Activated CD4-positive, alpha-beta T cell treated with anti-CD3 and anti-CD28 coated beads for 36 hours (primary cell): ENCODE measurements around the gene COA3. TPM values are rescaled to one million over a fixed set of nuclear protein-coding genes. Genes with fewer than 3 reads are reported as not detected.

ENCODE experiments used
- ATAC-seq: fragments of 200-7000 bp; cut with Tn5 transposase; one replicate; pipeline ENCODE4 v1.10.0; 2021; ENCODE audit warnings: mild to moderate bottlenecking, moderate library complexity
- CTCF ChIA-PET: fragments of 350-600 bp; sonication (Branson Sonifier 250); formaldehyde crosslinking; loops from one replicate; lab custom pipeline; 2021; ENCODE audit warnings: antibody characterized with exemption; lab: Charles Lee
- POLR2A ChIA-PET: fragments of 350-600 bp; sonication (Branson Sonifier 250); formaldehyde crosslinking; loops from one replicate; lab custom pipeline; 2021; ENCODE audit warnings: antibody characterized with exemption, inconsistent platforms; lab: Charles Lee
- DNase-seq: peaks from one replicate; pipeline ENCODE4 v3.0.0-alpha.2; 2020
- H3K27ac Mint-ChIP-seq: one replicate; pipeline ENCODE4 v1.8.0; 2021; ENCODE audit warnings: mixed read lengths
- H3K27me3 Mint-ChIP-seq: one replicate; pipeline ENCODE4 v1.8.0; 2021; ENCODE audit warnings: mixed read lengths
- H3K36me3 Mint-ChIP-seq: one replicate; pipeline ENCODE4 v1.8.0; 2021; ENCODE audit warnings: low read depth, mixed read lengths
- H3K4me1 Mint-ChIP-seq: one replicate; pipeline ENCODE4 v1.8.0; 2021; ENCODE audit warnings: mixed read lengths
- H3K4me3 Mint-ChIP-seq: one replicate; pipeline ENCODE4 v1.8.0; 2021; ENCODE audit warnings: mild to moderate bottlenecking, moderate library complexity, mixed read lengths
- H3K9me3 Mint-ChIP-seq: one replicate; pipeline ENCODE4 v1.8.0; 2021; ENCODE audit warnings: low read depth, mixed read lengths
- intact Hi-C, 2 experiments: fragments of 100-400 bp; cut with DNase I in 1 of 2; cut with micrococcal nuclease in 1 of 2; formaldehyde crosslinking; loops; one replicate each; pipeline versions ENCODE4 v1.14.2 to v1.15.1; 2022 to 2024; cut with DNase I, micrococcal nuclease
- microRNA-seq: library from miRNA; unstranded; fragments of <30 nt; microRNA quantifications from one replicate; pipeline ENCODE4 v1.2.0, GENCODE V29; 2021; ENCODE audit warnings: borderline replicate concordance
- total RNA-seq, 2 experiments: library from RNA; stranded (reverse); gene quantifications; one replicate each; pipeline ENCODE4 v1.2.3, GENCODE V29; 2021

Gene COA3
- total RNA-seq, 2 experiments from 2014 or later: 30.1 to 31.4 TPM

DNA sequence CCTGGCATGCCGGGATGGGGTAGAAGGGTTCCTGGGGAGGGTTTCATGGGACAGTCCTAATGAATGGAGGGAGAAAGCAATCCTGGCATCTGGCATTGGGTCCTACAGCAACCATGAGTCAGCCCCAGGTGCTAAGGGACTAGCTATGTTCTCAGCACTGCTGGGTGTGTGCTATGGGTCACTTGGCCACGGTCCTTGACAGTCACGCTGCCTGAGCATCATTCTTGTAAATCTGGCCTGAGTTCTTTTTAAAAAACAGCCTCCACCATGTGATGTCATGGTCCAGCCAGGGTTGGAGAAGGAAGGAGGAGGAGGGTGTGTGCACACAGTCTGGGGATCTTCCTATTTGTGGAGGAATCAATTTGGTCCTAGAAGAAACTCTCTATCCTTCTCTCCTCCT, 43.7 kb downstream of the COA3 start:
- Mint-ChIP-seq H3K27ac (no peak overlapping the region), H3K4me3 (no peak overlapping the region), H3K9me3 (no peaks in the 10 kb centered on the region), H3K4me1 (peaks cover 2% of the 10 kb centered on the region), H3K36me3 (no peaks in the 10 kb centered on the region), H3K27me3 (peaks cover 27% of the 10 kb centered on the region)
- CTCF ChIA-PET: interaction anchor here (0.7 to 1.8 kb wide), 3 partner anchors 9 to 818 kb away, joined by 3 to 6 read pairs (median 4); no protein-coding TSS in a partner anchor
- intact Hi-C loops: no loop called here
- POLR2A ChIA-PET: no interaction called here
- no peak for ATAC-seq
- DNase-seq: no peak

GRCh38 chr17:42751628-42752027, 46.9 kb downstream of the COA3 start:
- Mint-ChIP-seq H3K9me3 (no peaks in the 10 kb centered on the region), H3K4me3 (no peak overlapping the region), H3K36me3 (no peaks in the 10 kb centered on the region), H3K4me1 (no peaks in the 10 kb centered on the region), H3K27ac (no peak overlapping the region), H3K27me3 (peaks cover 23% of the 10 kb centered on the region)
- intact Hi-C loops: no loop called here
- ATAC-seq (no peak), DNase-seq (no peak)
- ChIA-PET CTCF (interaction anchor here (0.6 kb wide), 1 partner anchor 63 kb away, joined by 3 read pairs; no protein-coding TSS in a partner anchor), POLR2A (no interaction called here)

DNA sequence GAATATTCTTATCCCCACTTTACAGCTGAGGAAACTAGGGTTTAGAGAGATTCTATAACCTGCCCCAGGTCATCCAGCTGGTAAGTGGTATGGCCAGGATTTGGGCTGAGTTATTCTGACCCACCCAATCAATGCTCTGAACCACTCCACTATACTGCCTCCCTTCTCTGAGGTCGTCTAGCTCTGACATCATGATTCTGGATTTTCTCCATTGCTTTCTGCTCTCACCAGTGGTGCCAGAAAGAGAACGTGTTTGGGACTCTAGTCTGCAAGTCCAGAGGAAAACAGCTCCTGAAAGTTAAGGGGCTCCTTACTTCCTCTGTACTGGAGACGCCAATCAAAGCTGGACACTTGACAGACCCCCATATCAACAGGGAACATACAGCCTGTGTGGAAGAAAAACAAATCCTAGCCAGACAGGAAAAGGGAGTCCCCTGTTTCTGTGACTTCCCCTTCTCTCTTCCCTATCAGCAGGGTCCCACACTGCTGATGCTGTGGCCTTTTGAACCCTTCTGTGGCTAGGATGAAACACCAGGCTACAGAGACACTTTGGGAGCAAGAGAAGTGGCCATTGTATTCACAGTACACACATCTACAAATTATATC, 47.7 kb downstream of the COA3 start:
- no peak for ATAC-seq
- Mint-ChIP-seq H3K27me3 (peaks cover 20% of the 10 kb centered on the region), H3K4me3 (no peak overlapping the region), H3K4me1 (no peaks in the 10 kb centered on the region), H3K9me3 (no peaks in the 10 kb centered on the region), H3K27ac (no peak overlapping the region), H3K36me3 (no peaks in the 10 kb centered on the region)
- intact Hi-C loops: no loop called here
- ChIA-PET CTCF (interaction anchor here (0.6 to 1.4 kb wide), 5 partner anchors 13 to 173 kb away, joined by 3 to 5 read pairs (median 3); no protein-coding TSS in a partner anchor), POLR2A (no interaction called here)
- no peak for DNase-seq

GRCh38 chr17:42748908-42749798, 49.4 kb downstream of the COA3 start:
- peaks cover 14% of the 10 kb centered on the region for H3K27me3 Mint-ChIP-seq
- intact Hi-C loops: loop anchor here in 1 of 2 experiments (5.0 kb wide), 1 partner anchor 423 kb away; the partner anchor contains the start of gene NBR1
- H3K4me3 Mint-ChIP-seq: no peak overlapping the region
- no peak overlapping the region for H3K27ac Mint-ChIP-seq
- peaks cover 2% of the 10 kb centered on the region for H3K9me3 Mint-ChIP-seq
- no peak for DNase-seq
- H3K4me1 Mint-ChIP-seq: peaks cover 8% of the 10 kb centered on the region
- peaks cover 2% of the 10 kb centered on the region for H3K36me3 Mint-ChIP-seq
- POLR2A ChIA-PET: no interaction called here
- ATAC-seq: no peak
- CTCF ChIA-PET: interaction anchor here (0.6 to 1.7 kb wide), 4 partner anchors 10 to 200 kb away, joined by 3 to 5 read pairs (median 4); no protein-coding TSS in a partner anchor

- Mint-ChIP-seq H3K36me3 (peaks cover 2% of the 10 kb centered on the region), H3K4me3 (no peak overlapping the region), H3K9me3 (peaks cover 2% of the 10 kb centered on the region), H3K4me1 (peaks cover 16% of the 10 kb centered on the region), H3K27ac (no peak overlapping the region), H3K27me3 (peaks cover 10% of the 10 kb centered on the region)
- DNase-seq (no peak), ATAC-seq (no peak)
- ChIA-PET POLR2A (no interaction called here), CTCF (interaction anchor here (0.6 to 1.7 kb wide), 4 partner anchors 11 to 200 kb away, joined by 3 to 5 read pairs (median 4); no protein-coding TSS in a partner anchor)
- intact Hi-C loops: loop anchor here in 1 of 2 experiments (5.0 kb wide), 1 partner anchor 424 kb away; the partner anchor contains the start of gene NBR1
Observed at GRCh38 chr17:42748202-42748907, 50.1 kb downstream of the COA3 start.

Small RNAs within 50 kb of the gene (microRNA-seq; reads per million reads assigned to microRNA genes)
- not detected for gene MIR6781

Other genes starting within 250 kb of the COA3 start
- under 1 TPM; 0.35 to 0.41 TPM for gene HSD17B1, start 245.8 kb downstream of the COA3 start, total RNA-seq
- gene COASY, start 236.6 kb downstream of the COA3 start, total RNA-seq: 100 to 1,000 TPM in 1 of 2 experiments, 10 to 100 TPM in 1; 83.3 to 105 TPM
- gene MLX, start 231.6 kb downstream of the COA3 start, total RNA-seq: 10 to 100 TPM; 38.7 to 40.7 TPM
- gene PSMC3IP, start 221.0 kb downstream of the COA3 start, total RNA-seq: 10 to 100 TPM; 27.0 to 28.9 TPM
- gene RETREG3, start 189.3 kb downstream of the COA3 start, total RNA-seq: 10 to 100 TPM; 28.3 to 30.9 TPM
- 100 to 1,000 TPM in 1 of 2 experiments, 10 to 100 TPM in 1; 76.1 to 102 TPM for gene TUBG1, start 189.0 kb downstream of the COA3 start, total RNA-seq
- 1 to 10 TPM; 9.0 to 9.2 TPM for gene TUBG2, start 139.4 kb downstream of the COA3 start, total RNA-seq
- under 1 TPM; 0.73 to 0.97 TPM for gene PLEKHH3, start 121.7 kb downstream of the COA3 start, total RNA-seq
- under 1 TPM; 0.18 to 0.37 TPM for gene CCR10, start 116.9 kb downstream of the COA3 start, total RNA-seq
- 1 to 10 TPM; 1.2 to 1.4 TPM for gene CNTNAP1, start 116.2 kb downstream of the COA3 start, total RNA-seq
- 10 to 100 TPM; 28.6 to 29.5 TPM for gene EZH1, start 53.7 kb downstream of the COA3 start, total RNA-seq
- gene RAMP2, start 37.5 kb downstream of the COA3 start, total RNA-seq: not detected
- 10 to 100 TPM; 62.5 to 64.0 TPM for gene VPS25, start 25.3 kb downstream of the COA3 start, total RNA-seq
- under 1 TPM; 0.42 to 0.64 TPM for gene WNK4, start 18.1 kb downstream of the COA3 start, total RNA-seq
- gene CNTD1, start 157 bp upstream of the COA3 start, total RNA-seq: not detected
- 100 to 1,000 TPM in 1 of 2 experiments, 10 to 100 TPM in 1; 69.1 to 101 TPM for gene BECN1, start 25.6 kb upstream of the COA3 start, total RNA-seq
- gene PSME3, start 34.7 kb upstream of the COA3 start, total RNA-seq: 100 to 1,000 TPM; 116 to 118 TPM
- 1 to 10 TPM; 1.7 to 1.9 TPM for gene AOC2, start 45.9 kb upstream of the COA3 start, total RNA-seq
- 1 to 10 TPM; 1.2 to 2.0 TPM for gene AOC3, start 52.5 kb upstream of the COA3 start, total RNA-seq
- gene G6PC1, start 102.1 kb upstream of the COA3 start, total RNA-seq: not detected
- gene AARSD1, start 165.8 kb upstream of the COA3 start, total RNA-seq: 10 to 100 TPM; 40.8 to 58.6 TPM
- under 1 TPM; 0.21 to 0.90 TPM for gene PTGES3L, start 181.4 kb upstream of the COA3 start, total RNA-seq
- 10 to 100 TPM; 12.3 to 12.5 TPM for gene RUNDC1, start 181.9 kb upstream of the COA3 start, total RNA-seq
- gene RPL27, start 199.7 kb upstream of the COA3 start, total RNA-seq: 1,000 to 10,000 TPM; 1,703 to 2,161 TPM
- gene IFI35, start 208.1 kb upstream of the COA3 start, total RNA-seq: 10 to 100 TPM; 65.3 to 68.1 TPM
- 10 to 100 TPM; 26.1 to 35.0 TPM for gene VAT1, start 223.7 kb upstream of the COA3 start, total RNA-seq
- gene RND2, start 226.5 kb upstream of the COA3 start, total RNA-seq: under 1 TPM; 0.05 to 0.16 TPM